ENCODE measurements around the gene A1CF.

A1CF gene

GRCh38 chr10:50882540-50882983 lies 2.9 kb downstream of the A1CF start:
- TF ChIP-seq CTCF (IDR thresholded peaks at IDR 0.05): no peak

GRCh38 chr10:50876429-50876828 lies 9.0 kb downstream of the A1CF start:
- TF ChIP-seq CTCF (IDR thresholded peaks at IDR 0.05): no peak

GRCh38 chr10:50874723-50875122 lies 10.7 kb downstream of the A1CF start:
- no peak for TF ChIP-seq CTCF (IDR thresholded peaks at IDR 0.05)

GRCh38 chr10:50866317-50866716 lies 19.1 kb downstream of the A1CF start:
- no peak for TF ChIP-seq CTCF (IDR thresholded peaks at IDR 0.05)

- no peak for TF ChIP-seq CTCF (IDR thresholded peaks at IDR 0.05)
These were observed 22.7 kb downstream of the A1CF start for GRCh38 chr10:50862719-50863118.

- TF ChIP-seq CTCF (IDR thresholded peaks at IDR 0.05): no peak
These were observed 24.1 kb downstream of the A1CF start for GRCh38 chr10:50861370-50861769.

GRCh38 chr10:50857579-50857978 lies 27.8 kb downstream of the A1CF start:
- no peak for TF ChIP-seq CTCF (IDR thresholded peaks at IDR 0.05)

- TF ChIP-seq CTCF (IDR thresholded peaks at IDR 0.05): no peak
These were observed 30.0 kb downstream of the A1CF start for GRCh38 chr10:50855461-50855860.
